Endothelial cell of umbilical vein (primary cell): ENCODE measurements around the gene LYRM1.

Source experiments
- EZH2 ChIP-seq: IDR thresholded peaks from 2 replicates; pipeline ENCODE4 v1.6.1; 2012; ENCODE audit warnings: borderline replicate concordance, low read depth, mild to moderate bottlenecking, moderate library complexity, low read length, inconsistent platforms; ENCODE audit not compliant: severe bottlenecking
- GATA2 ChIP-seq: IDR thresholded peaks from 2 replicates; pipeline ENCODE4 v1.7.0; 2011; ENCODE audit warnings: low read depth, mild to moderate bottlenecking, moderate library complexity, mixed read lengths, low read length; ENCODE audit not compliant: insufficient read length, insufficient read depth
- JUN ChIP-seq: IDR thresholded peaks from 2 replicates; pipeline ENCODE4 v1.6.1; 2011; ENCODE audit warnings: borderline replicate concordance, low read depth; ENCODE audit not compliant: insufficient read length, insufficient read depth
- MYC ChIP-seq: IDR thresholded peaks from one replicate; pipeline ENCODE4 v1.6.1; 2011; ENCODE audit warnings: mild to moderate bottlenecking, low read depth, low read length
- POLR2A ChIP-seq: IDR thresholded peaks from 2 replicates; pipeline ENCODE4 v1.6.1; 2012; ENCODE audit warnings: low read depth, mild to moderate bottlenecking, control low read depth, low read length
- TF ChIP-seq, protein P1 (sequence below), 2 donors: IDR thresholded peaks; 1 replicate in 1 of 2; 2 replicates in 1 of 2; pipeline ENCODE4 v1.5.1; 2011; ENCODE audit warnings: low read length in 2 of 2, mild to moderate bottlenecking in 2 of 2, moderate library complexity in 2 of 2, control low read depth in 1 of 2, inconsistent platforms in 1 of 2, low read depth in 1 of 2; ENCODE audit not compliant: insufficient read depth in 1 of 2; ENCODE audit errors: extremely low read depth in 1 of 2

DNA sequence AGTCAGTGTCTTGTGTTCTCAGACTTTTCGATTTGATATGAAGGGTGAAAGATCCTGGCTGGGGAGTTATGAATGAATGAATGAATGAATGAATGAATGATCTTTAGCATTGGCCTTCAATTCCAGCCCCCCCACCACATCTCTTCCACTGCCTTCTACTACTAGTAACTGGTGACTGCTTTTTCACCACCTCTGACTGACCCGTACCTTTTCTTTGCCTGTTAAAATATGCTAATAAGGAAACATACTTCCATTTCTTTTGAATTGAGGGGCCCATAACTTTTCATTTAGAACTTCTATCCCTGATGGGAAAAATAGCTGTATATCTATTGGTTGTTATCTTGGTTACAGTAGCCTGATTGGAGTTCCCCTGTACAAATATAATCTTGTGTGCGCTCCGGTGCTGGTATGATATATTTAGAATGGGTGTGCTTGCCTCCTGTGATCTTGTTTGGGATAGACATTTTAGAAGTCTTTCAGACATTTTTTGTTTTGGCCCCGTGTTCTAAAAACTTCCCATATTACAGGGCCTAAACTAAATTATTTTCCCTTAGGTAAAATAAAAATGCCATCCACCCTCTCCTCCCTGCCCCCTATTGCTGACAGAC lies 3.4 kb downstream of the LYRM1 start:
- TF ChIP-seq, protein P1, sequence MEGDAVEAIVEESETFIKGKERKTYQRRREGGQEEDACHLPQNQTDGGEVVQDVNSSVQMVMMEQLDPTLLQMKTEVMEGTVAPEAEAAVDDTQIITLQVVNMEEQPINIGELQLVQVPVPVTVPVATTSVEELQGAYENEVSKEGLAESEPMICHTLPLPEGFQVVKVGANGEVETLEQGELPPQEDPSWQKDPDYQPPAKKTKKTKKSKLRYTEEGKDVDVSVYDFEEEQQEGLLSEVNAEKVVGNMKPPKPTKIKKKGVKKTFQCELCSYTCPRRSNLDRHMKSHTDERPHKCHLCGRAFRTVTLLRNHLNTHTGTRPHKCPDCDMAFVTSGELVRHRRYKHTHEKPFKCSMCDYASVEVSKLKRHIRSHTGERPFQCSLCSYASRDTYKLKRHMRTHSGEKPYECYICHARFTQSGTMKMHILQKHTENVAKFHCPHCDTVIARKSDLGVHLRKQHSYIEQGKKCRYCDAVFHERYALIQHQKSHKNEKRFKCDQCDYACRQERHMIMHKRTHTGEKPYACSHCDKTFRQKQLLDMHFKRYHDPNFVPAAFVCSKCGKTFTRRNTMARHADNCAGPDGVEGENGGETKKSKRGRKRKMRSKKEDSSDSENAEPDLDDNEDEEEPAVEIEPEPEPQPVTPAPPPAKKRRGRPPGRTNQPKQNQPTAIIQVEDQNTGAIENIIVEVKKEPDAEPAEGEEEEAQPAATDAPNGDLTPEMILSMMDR (IDR thresholded peaks at IDR 0.05; ENCODE audit: extremely low read depth in 1 of 2, insufficient read depth in 1 of 2, low read depth in 1 of 2, low read length in 2 of 2), result no peak
- TF ChIP-seq POLR2A, result no peak
- TF ChIP-seq JUN, result no peak
- TF ChIP-seq GATA2, result no peak
- TF ChIP-seq EZH2, result no peak
- TF ChIP-seq MYC, result no peak
